ENCODE results near the gene RNPS1.

RNPS1 gene

DNA sequence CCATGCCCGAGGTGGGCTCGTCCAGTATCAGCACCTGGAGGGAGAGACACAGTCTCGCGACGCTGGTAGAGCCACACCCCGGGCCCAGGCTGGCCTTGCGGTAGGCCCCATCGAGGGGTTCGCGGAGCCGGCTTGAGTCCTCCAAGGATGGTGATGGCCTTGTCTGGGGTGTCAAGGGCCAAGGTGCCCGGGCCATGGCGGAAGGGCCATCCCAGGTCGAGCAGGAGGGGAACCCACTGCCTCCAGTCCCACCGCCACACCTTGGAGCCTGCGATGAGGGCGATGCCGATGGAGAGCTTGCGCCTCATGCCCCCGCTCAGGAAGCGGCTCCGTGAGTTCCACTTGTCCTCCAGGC lies 29.6 kb upstream of the RNPS1 start:
- H4K20me1 ChIP-seq (ENCODE audit: low read depth, low read length), result no peaks in the 10 kb centered on the region
- H3K27me3 ChIP-seq (ENCODE audit: low read length), result no peaks in the 10 kb centered on the region
- no peak overlapping the region for H3K4me2 ChIP-seq (ENCODE audit: low read depth, low read length, poor library complexity, severe bottlenecking)
- H3K9me3 ChIP-seq (ENCODE audit: insufficient read depth, low read length), result no peaks in the 10 kb centered on the region
- no peaks in the 10 kb centered on the region for H3K9me2 ChIP-seq (replicated peaks; ENCODE audit: insufficient read depth, low read length)
- no peaks in the 10 kb centered on the region for H3K36me3 ChIP-seq (ENCODE audit: low read length)
- H3K27ac ChIP-seq (ENCODE audit: low read depth, low read length), result no peak overlapping the region
- TF ChIP-seq EZH2phosphoT487 (conservative IDR thresholded peaks at IDR 0.05; ENCODE audit: low read length), result no peak
- TF ChIP-seq, protein P1, sequence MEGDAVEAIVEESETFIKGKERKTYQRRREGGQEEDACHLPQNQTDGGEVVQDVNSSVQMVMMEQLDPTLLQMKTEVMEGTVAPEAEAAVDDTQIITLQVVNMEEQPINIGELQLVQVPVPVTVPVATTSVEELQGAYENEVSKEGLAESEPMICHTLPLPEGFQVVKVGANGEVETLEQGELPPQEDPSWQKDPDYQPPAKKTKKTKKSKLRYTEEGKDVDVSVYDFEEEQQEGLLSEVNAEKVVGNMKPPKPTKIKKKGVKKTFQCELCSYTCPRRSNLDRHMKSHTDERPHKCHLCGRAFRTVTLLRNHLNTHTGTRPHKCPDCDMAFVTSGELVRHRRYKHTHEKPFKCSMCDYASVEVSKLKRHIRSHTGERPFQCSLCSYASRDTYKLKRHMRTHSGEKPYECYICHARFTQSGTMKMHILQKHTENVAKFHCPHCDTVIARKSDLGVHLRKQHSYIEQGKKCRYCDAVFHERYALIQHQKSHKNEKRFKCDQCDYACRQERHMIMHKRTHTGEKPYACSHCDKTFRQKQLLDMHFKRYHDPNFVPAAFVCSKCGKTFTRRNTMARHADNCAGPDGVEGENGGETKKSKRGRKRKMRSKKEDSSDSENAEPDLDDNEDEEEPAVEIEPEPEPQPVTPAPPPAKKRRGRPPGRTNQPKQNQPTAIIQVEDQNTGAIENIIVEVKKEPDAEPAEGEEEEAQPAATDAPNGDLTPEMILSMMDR (IDR thresholded peaks at IDR 0.05; ENCODE audit: insufficient read depth, low read length, poor library complexity, severe bottlenecking), result no peak
- H3K4me3 ChIP-seq (ENCODE audit: insufficient read depth, low read length, poor library complexity, severe bottlenecking), result no peak overlapping the region
- no peak overlapping the region for H2AFZ ChIP-seq (ENCODE audit: low read depth, low read length, severe bottlenecking)
- no peaks in the 10 kb centered on the region for H3F3A ChIP-seq (ENCODE audit: insufficient read depth)
- H3K9ac ChIP-seq (ENCODE audit: low read length), result no peak overlapping the region
- no peaks in the 10 kb centered on the region for H3K79me2 ChIP-seq (ENCODE audit: insufficient read depth, low read length)

DNA sequence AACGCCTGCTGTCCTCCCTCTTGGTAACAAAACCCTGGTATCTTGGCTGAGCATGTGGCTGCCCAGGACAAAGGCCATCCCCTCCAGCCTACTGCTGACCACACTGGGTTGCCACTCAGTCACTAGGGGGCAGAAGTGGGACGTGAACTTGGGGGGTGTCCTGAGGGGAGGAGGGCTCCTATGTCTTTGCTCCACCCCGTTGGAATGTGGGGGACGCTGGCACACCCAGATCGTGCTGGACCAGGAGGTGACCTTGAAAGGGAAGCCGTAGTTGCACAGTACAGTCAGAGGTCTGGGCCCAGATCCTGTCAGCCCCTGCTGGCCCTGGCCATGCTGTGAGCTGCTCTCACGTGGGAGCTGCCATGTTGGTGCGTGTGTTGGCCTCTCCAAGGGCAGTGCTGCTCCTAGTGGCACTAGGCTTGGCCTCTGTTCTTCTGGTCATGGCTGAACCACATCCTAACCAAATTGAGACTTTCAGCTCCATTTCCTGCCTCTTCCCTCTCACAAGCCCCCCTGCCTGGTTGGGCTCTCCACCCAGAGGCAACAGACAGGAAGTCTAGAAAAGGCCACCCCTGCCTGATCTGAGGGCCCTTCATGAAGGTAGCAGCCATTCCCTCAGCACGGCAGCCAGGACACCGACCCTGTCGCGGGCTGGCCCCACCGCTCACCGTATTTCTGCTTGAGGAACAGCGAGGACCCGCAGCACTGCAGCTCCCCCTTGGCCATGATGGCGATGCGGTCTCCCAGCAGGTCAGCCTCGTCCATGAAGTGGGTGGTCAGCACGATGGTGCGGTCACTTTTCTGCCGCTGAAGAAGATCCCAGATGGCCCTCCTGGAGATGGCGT lies 29.0 kb upstream of the RNPS1 start:
- H3F3A ChIP-seq (ENCODE audit: insufficient read depth), result no peaks in the 10 kb centered on the region
- H4K20me1 ChIP-seq (ENCODE audit: low read depth, low read length), result no peaks in the 10 kb centered on the region
- H3K79me2 ChIP-seq (ENCODE audit: insufficient read depth, low read length), result no peaks in the 10 kb centered on the region
- H2AFZ ChIP-seq (ENCODE audit: low read depth, low read length, severe bottlenecking), result no peak overlapping the region
- no peak overlapping the region for H3K4me3 ChIP-seq (ENCODE audit: insufficient read depth, low read length, poor library complexity, severe bottlenecking)
- H3K36me3 ChIP-seq (ENCODE audit: low read length), result no peaks in the 10 kb centered on the region
- no peak overlapping the region for H3K27ac ChIP-seq (ENCODE audit: low read depth, low read length)
- H3K4me2 ChIP-seq (ENCODE audit: low read depth, low read length, poor library complexity, severe bottlenecking), result no peak overlapping the region
- no peaks in the 10 kb centered on the region for H3K9me2 ChIP-seq (replicated peaks; ENCODE audit: insufficient read depth, low read length)
- H3K9me3 ChIP-seq (ENCODE audit: insufficient read depth, low read length), result no peaks in the 10 kb centered on the region
- H3K9ac ChIP-seq (ENCODE audit: low read length), result no peak overlapping the region
- no peaks in the 10 kb centered on the region for H3K27me3 ChIP-seq (ENCODE audit: low read length)
- no peak for TF ChIP-seq EZH2phosphoT487 (conservative IDR thresholded peaks at IDR 0.05; ENCODE audit: low read length)
- TF ChIP-seq, protein P1 (IDR thresholded peaks at IDR 0.05; ENCODE audit: insufficient read depth, low read length, poor library complexity, severe bottlenecking), result peak; percentile 21

DNA sequence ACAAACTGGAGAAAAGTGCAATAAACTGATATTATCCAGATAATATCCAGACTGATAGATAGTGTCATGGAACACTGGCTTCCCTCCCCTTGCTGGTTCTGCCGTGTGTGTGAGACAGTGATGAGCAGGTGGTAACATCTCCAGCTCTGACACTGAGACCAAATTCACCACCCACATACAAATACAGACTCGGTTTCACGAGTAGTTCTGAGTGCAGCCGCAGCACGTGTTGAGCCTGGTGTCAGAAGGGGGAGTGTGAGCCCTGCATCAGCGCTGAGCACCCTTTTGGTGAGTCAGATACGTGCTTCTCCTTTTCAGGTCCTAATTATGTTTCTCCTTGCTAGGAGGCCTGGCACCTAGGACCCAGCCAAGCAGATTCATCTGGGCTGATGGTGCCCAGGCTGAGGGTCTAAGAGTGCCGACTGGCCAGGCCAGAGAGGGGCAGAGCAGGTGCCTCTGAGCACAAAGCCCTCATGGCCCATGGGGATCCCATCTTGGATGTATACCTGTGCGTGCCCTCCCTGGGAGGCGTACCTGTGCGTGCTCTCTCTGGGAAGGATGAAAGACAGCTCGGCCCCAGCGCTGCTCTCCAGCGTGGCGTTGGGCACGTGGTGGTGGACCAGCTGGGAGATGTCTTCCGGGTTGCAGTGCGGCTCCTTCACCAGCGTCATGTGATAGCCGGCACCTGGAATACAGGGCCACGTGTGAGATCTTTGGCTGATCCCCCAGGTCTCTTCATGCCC lies 27.3 kb upstream of the RNPS1 start:
- Histone ChIP-seq H3K9me3 (ENCODE audit: insufficient read depth, low read length) (no peaks in the 10 kb centered on the region), H4K20me1 (ENCODE audit: low read depth, low read length) (no peaks in the 10 kb centered on the region), H3K36me3 (ENCODE audit: low read length) (no peaks in the 10 kb centered on the region), H3K79me2 (ENCODE audit: insufficient read depth, low read length) (no peaks in the 10 kb centered on the region), H2AFZ (ENCODE audit: low read depth, low read length, severe bottlenecking) (no peak overlapping the region), H3F3A (ENCODE audit: insufficient read depth) (no peaks in the 10 kb centered on the region), H3K4me2 (ENCODE audit: low read depth, low read length, poor library complexity, severe bottlenecking) (no peak overlapping the region), H3K4me3 (ENCODE audit: insufficient read depth, low read length, poor library complexity, severe bottlenecking) (no peak overlapping the region), H3K27ac (ENCODE audit: low read depth, low read length) (no peak overlapping the region), H3K27me3 (ENCODE audit: low read length) (no peaks in the 10 kb centered on the region), H3K9ac (ENCODE audit: low read length) (no peak overlapping the region), H3K9me2 (replicated peaks; ENCODE audit: insufficient read depth, low read length) (no peaks in the 10 kb centered on the region)
- TF ChIP-seq EZH2phosphoT487 (conservative IDR thresholded peaks at IDR 0.05; ENCODE audit: low read length), result no peak
- TF ChIP-seq, protein P1 (IDR thresholded peaks at IDR 0.05; ENCODE audit: insufficient read depth, low read length, poor library complexity, severe bottlenecking), result no peak
